ENCODE results near the gene HDAC4.

- TF ChIP-seq FOXK2 (IDR thresholded peaks at IDR 0.05), result no peak
- TF ChIP-seq ARNT (IDR thresholded peaks at IDR 0.05), result no peak
- no peak for TF ChIP-seq BHLHE40 (IDR thresholded peaks at IDR 0.05; ENCODE audit: borderline replicate concordance)
- no peak for TF ChIP-seq SP1 (IDR thresholded peaks at IDR 0.05)
- no peak for TF ChIP-seq L3MBTL2 (conservative IDR thresholded peaks at IDR 0.05)
- TF ChIP-seq FOXA1 (IDR thresholded peaks at IDR 0.05), result no peak
These were observed 209.6 kb downstream of the HDAC4 start for GRCh38 chr2:239190921-239191885.

Data from HEK293T (cell line).